Thoracic aorta (tissue), 2 donors: ENCODE measurements around the gene FOXO4. TPM values are rescaled to one million over a fixed set of nuclear protein-coding genes. Genes with fewer than 3 reads are reported as not detected.

Experiments
- ATAC-seq: fragments of 150-250 bp; one replicate; pipeline ENCODE4 v1.8.0; 2017; ENCODE audit warnings: low read depth; ENCODE audit not compliant: insufficient number of reproducible peaks, low FRiP score
- DNase-seq: peaks from one replicate; pipeline ENCODE4 v3.0.0-alpha.2; 2020; ENCODE audit warnings: low spot score
- H3K27ac ChIP-seq, 2 donors: fragments of 200-600 bp; sonication (generic); 1 replicate in 1 of 2; 2 replicates in 1 of 2; pipeline ENCODE4 v1.5.1; 2016; ENCODE audit warnings: mild to moderate bottlenecking in 2 of 2, moderate library complexity in 2 of 2
- H3K27me3 ChIP-seq: fragments of 200-600 bp; sonication (generic); replicated peaks from 2 replicates; pipeline ENCODE4 v1.6.0; 2016; ENCODE audit warnings: mild to moderate bottlenecking; ENCODE audit not compliant: insufficient read depth
- H3K36me3 ChIP-seq: fragments of 200-600 bp; sonication (generic); one replicate; pipeline ENCODE4 v1.5.1; 2016
- H3K4me1 ChIP-seq, 2 donors: fragments of 200-600 bp; sonication (generic); 1 replicate in 1 of 2; 2 replicates in 1 of 2; pipeline versions ENCODE4 v1.5.1 to v1.6.0; 2016; ENCODE audit warnings: low read depth in 2 of 2, mild to moderate bottlenecking in 1 of 2; ENCODE audit not compliant: control insufficient read depth in 1 of 2
- H3K4me3 ChIP-seq: fragments of 200-600 bp; sonication (generic); 2 replicates; pipeline ENCODE4 v1.5.1; 2016; ENCODE audit warnings: mild to moderate bottlenecking
- H3K9me3 ChIP-seq: fragments of 200-600 bp; sonication (generic); 2 replicates; pipeline ENCODE4 v1.5.1; 2016
- total RNA-seq, 2 donors: library from RNA; depleted of rRNA; stranded (reverse); fragments of >200 nt; gene quantifications; one replicate each; pipeline versions ENCODE4 v1.1.0 to v1.2.3, GENCODE V29; 2016
- TF ChIP-seq, protein P1 (sequence below): fragments of 200-600 bp; sonication (generic); IDR thresholded peaks from one replicate; pipeline ENCODE4 v1.5.1; 2019; ENCODE audit warnings: antibody characterized with exemption

FOXO4 gene
- total RNA-seq, 2 donors from 2014 or later = 10.9 to 19.2 TPM

DNA sequence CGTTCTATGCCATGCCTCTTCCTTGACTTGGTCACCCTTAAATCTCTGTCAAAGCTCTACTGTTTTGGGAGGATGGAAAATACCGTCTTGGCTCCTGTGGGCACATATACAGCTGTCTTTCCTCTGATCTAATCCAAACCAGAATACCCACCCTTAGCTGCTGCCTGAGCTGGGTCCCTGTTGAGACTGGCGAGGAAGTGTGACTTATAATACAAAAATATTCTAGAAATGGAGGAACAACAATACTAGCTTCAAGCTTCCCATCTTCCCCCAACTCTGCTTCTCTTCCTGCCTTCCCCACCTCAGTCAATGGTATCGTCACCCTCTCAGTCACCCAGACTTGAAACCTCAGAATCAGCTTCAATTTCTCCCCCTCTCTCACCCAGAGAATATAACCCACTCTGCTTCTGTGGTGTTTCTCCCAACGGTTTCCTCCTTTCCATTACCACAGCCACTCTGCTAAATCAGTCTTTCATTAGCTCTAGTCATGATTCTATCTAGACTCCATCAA is 16.3 kb downstream of the FOXO4 start:
- DNase-seq = no peak
- no peak for ATAC-seq
- no peaks in the 10 kb centered on the region for H3K9me3 ChIP-seq
- no peaks in the 10 kb centered on the region for H3K4me1 ChIP-seq
- H3K27ac ChIP-seq = no peak overlapping the region
- H3K36me3 ChIP-seq = no peaks in the 10 kb centered on the region
- H3K27me3 ChIP-seq = no peaks in the 10 kb centered on the region
- H3K4me3 ChIP-seq = peak overlapping the region; percentile 5
- TF ChIP-seq, protein P1, sequence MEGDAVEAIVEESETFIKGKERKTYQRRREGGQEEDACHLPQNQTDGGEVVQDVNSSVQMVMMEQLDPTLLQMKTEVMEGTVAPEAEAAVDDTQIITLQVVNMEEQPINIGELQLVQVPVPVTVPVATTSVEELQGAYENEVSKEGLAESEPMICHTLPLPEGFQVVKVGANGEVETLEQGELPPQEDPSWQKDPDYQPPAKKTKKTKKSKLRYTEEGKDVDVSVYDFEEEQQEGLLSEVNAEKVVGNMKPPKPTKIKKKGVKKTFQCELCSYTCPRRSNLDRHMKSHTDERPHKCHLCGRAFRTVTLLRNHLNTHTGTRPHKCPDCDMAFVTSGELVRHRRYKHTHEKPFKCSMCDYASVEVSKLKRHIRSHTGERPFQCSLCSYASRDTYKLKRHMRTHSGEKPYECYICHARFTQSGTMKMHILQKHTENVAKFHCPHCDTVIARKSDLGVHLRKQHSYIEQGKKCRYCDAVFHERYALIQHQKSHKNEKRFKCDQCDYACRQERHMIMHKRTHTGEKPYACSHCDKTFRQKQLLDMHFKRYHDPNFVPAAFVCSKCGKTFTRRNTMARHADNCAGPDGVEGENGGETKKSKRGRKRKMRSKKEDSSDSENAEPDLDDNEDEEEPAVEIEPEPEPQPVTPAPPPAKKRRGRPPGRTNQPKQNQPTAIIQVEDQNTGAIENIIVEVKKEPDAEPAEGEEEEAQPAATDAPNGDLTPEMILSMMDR = no peak

DNA sequence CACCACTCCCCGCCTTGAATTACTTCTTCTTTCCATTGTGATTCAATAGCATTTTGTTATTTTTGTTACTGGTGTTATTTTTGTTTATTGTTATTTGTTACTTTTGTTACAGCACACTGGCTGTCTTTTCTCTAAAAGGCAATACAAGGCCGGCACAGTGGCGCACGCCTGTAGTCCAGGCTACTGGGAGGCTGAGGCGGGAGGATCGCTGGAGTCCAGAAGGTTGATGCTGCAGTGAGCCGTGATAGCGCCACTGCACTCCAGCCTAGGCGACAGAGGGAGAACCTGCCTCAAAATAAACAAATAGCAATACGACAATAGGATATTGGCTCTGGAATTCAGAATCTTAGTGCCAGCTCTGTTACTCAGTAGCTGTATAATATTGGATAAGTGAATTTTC is 21.7 kb downstream of the FOXO4 start:
- Histone ChIP-seq H3K4me1 (peaks cover 0 to 7% of the 10 kb centered on the region in 2 donors), H3K27me3 (no peaks in the 10 kb centered on the region), H3K36me3 (peaks cover 13% of the 10 kb centered on the region), H3K4me3 (peak overlapping the region; percentile 87), H3K9me3 (no peaks in the 10 kb centered on the region), H3K27ac (no peak overlapping the region)
- ATAC-seq (no peak), DNase-seq (no peak)
- TF ChIP-seq, protein P1 = no peak

DNA sequence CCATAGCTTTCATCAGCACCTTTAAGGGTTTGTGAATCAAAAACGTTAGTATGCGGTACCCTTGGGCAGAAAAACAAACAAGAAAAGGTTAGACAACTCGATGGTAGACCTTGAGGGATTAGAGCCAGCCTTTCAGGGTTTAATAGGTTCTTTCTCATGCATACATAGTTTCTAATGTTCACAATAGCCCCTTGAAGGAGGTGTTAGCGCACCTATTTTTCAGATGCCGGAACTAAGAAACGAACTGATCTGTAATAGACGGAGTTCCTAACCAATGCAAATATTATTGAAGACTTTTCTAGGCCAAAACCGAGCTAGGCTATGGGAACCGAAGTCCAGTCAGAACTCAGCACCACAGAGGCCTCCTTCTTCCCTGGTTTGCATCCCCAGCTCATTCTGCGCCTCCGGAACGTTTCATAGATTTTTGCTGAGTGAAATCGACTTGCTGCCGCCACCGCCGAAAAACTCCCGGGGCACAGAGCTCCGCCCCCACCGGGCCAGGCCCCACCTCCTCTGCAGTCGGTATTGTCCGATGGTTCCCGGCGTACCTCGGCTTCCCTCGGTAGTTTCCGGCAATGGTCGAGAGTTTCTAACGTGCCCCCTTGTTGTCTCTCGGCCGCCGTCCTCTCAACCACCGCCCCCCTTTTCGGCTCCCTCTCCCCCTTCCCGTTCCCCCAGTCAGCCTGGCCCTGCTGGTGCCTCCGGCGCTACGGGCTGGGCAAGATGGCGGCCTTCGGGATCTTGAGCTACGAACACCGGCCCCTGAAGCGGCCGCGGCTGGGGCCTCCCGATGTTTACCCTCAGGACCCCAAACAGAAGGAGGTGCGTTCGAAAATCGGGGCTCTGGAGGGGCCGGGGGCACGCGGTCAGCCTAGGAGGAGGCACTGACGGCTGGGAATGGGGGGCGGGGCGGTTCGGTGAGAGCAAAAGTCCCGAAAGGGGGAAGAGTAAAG is 22.7 kb downstream of the FOXO4 start, which contains the start of gene MED12:
TSS of gene MED12 (plus strand) at position 565 of the 953 bp plus-strand sequence. CDS start at position 724, 159 bp downstream.
- ATAC-seq = peak; percentile 84

DNA sequence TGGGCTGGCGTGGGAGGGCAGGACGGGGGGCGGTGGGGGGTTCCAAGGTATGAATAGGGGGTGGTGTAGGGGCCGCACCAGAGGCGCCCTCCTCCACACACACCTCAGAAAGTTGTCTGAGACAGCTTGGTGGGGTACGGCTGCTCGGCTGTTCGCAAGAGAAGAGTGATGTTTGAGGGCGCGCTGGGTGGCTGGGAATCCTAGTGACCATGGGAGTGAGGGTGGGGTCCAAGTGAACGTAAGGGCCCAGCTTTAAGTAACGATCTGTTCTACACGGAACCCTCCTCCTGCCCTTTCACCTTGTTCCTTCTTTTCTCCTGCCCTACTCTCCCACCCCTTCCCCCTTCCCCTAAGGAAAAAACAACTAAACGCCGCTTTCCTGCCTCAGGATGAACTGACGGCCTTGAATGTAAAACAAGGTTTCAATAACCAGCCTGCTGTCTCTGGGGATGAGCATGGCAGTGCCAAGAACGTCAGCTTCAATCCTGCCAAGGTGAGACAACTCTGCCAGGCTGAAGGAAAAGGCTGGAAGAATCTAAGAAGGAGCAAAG is 23.4 kb downstream of the FOXO4 start:
- Histone ChIP-seq H3K4me1 (peaks cover 0 to 7% of the 10 kb centered on the region in 2 donors), H3K36me3 (peaks cover 23% of the 10 kb centered on the region), H3K27me3 (no peaks in the 10 kb centered on the region), H3K27ac (peak overlapping the region in 1 of 2 donors; percentile 73), H3K9me3 (no peaks in the 10 kb centered on the region), H3K4me3 (peak overlapping the region; percentile 87)
- DNase-seq (no peak), ATAC-seq (no peak)
- TF ChIP-seq, protein P1 = no peak

More for the DNA sequence above, 22.7 kb downstream of the FOXO4 start, which contains the start of gene MED12:
- Histone ChIP-seq H3K36me3 (peaks cover 22% of the 10 kb centered on the region), H3K9me3 (no peaks in the 10 kb centered on the region), H3K27ac (peak within 1 kb of the TSS; percentile 69 to 73), H3K27me3 (no peaks in the 10 kb centered on the region), H3K4me3 (peak within 1 kb of the TSS; percentile 87), H3K4me1 (peaks cover 0 to 7% of the 10 kb centered on the region in 2 donors)
- DNase-seq = peak; percentile 7
- TF ChIP-seq, protein P1 = no peak
